A673 (cell line): Measurements from ENCODE around the gene TMEM158. TPM values are rescaled to one million over a fixed set of nuclear protein-coding genes. Genes with fewer than 3 reads are reported as not detected.
A peak's percentile ranks its signal among the peaks of the same experiment; 100 is the strongest.

Experiments used
- BruUV-seq: library from RNA; stranded (reverse); fragments of 400-500 nt; replicated peaks from 2 replicates; lab custom pipeline; 2021; lab: Mats Ljungman, UMichigan
- CTCF ChIA-PET: fragments of 300-600 bp; sonication (Branson Sonifier 250); formaldehyde crosslinking; loops from one replicate; lab custom pipeline; 2022; ENCODE audit warnings: antibody characterized with exemption; lab: Charles Lee
- POLR2A ChIA-PET: fragments of 300-600 bp; sonication (Branson Sonifier 250); formaldehyde crosslinking; loops from one replicate; lab custom pipeline; 2022; ENCODE audit warnings: antibody characterized with exemption; ENCODE audit not compliant: low non-redundant PET; lab: Charles Lee
- DNase-seq: peaks from one replicate; pipeline ENCODE4 v3.0.0-alpha.2; 2015; ENCODE audit warnings: low spot score
- H3K27ac ChIP-seq: fragments of 200-600 bp; sonication (generic); 2 replicates; pipeline ENCODE4 v1.5.1; 2016; ENCODE audit warnings: mixed run types, low read depth, mild to moderate bottlenecking, mixed read lengths, antibody characterized with exemption, low read length; ENCODE audit not compliant: poor library complexity, severe bottlenecking
- H3K27me3 ChIP-seq: fragments of 200-600 bp; sonication (generic); replicated peaks from 2 replicates; pipeline ENCODE4 v1.6.1; 2017; ENCODE audit warnings: mixed run types, low read depth, mild to moderate bottlenecking, mixed read lengths, antibody characterized with exemption, low read length; ENCODE audit not compliant: insufficient read depth, poor library complexity
- H3K36me3 ChIP-seq: fragments of 200-600 bp; sonication (generic); 2 replicates; pipeline ENCODE4 v1.6.1; 2016; ENCODE audit warnings: mixed run types, mild to moderate bottlenecking, mixed read lengths, antibody characterized with exemption, low read length; ENCODE audit not compliant: insufficient read depth, poor library complexity, severe bottlenecking
- H3K4me1 ChIP-seq: fragments of 200-600 bp; sonication (generic); 2 replicates; pipeline ENCODE4 v1.6.1; 2017; ENCODE audit warnings: mixed run types, mild to moderate bottlenecking, mixed read lengths, antibody characterized with exemption, low read length; ENCODE audit not compliant: insufficient read depth, poor library complexity, severe bottlenecking
- H3K4me3 ChIP-seq: fragments of 200-600 bp; sonication (generic); 2 replicates; pipeline ENCODE4 v1.5.1; 2016; ENCODE audit warnings: low read depth, mixed run types, mild to moderate bottlenecking, mixed read lengths, low read length; ENCODE audit not compliant: poor library complexity, severe bottlenecking
- H3K9me3 ChIP-seq: fragments of 200-600 bp; sonication (generic); 2 replicates; pipeline ENCODE4 v1.6.1; 2016; ENCODE audit warnings: mixed run types, low read depth, mild to moderate bottlenecking, mixed read lengths, antibody characterized with exemption, low read length; ENCODE audit not compliant: poor library complexity, severe bottlenecking
- CTCF ChIP-seq: fragments of 300-800, 200-600 bp; sonication (generic); conservative IDR thresholded peaks from 2 replicates; pipeline ENCODE4 v1.5.1; 2017; ENCODE audit warnings: low read depth, mild to moderate bottlenecking, antibody characterized with exemption, low read length, moderate library complexity, mixed read lengths
- EZH2 ChIP-seq: fragments of 200-600 bp; sonication (generic); IDR thresholded peaks from 2 replicates; pipeline ENCODE4 v1.6.1; 2017; ENCODE audit warnings: borderline replicate concordance, low read depth, mild to moderate bottlenecking, mixed read lengths, antibody characterized with exemption, low read length; ENCODE audit not compliant: poor library complexity, severe bottlenecking
- intact Hi-C: fragments of 100-400 bp; cut with micrococcal nuclease; formaldehyde crosslinking; loops from one replicate; pipeline ENCODE4 v1.10.0; 2022; ENCODE audit not compliant: unreplicated experiment
- total RNA-seq: library from RNA; stranded (reverse); gene quantifications from 2 replicates; pipeline ENCODE4 v1.2.3, GENCODE V29; 2021

The TMEM158 gene
- total RNA-seq, 1 experiment from 2014 or later: 6.1 TPM

- Histone ChIP-seq H3K4me1 (no peaks in the 10 kb centered on the region), H3K4me3 (no peak overlapping the region), H3K9me3 (no peaks in the 10 kb centered on the region), H3K27ac (no peak overlapping the region), H3K27me3 (no peaks in the 10 kb centered on the region), H3K36me3 (no peaks in the 10 kb centered on the region)
- CTCF ChIA-PET: no interaction called here
- TF ChIP-seq CTCF: no peak
- TF ChIP-seq EZH2: no peak
- no TSS peak for BruUV-seq
- POLR2A ChIA-PET: no interaction called here
- DNase-seq: no peak
- intact Hi-C loops: no loop called here
These were observed 22.0 kb downstream of the TMEM158 start for GRCh38 chr3:45204136-45204535.

DNA sequence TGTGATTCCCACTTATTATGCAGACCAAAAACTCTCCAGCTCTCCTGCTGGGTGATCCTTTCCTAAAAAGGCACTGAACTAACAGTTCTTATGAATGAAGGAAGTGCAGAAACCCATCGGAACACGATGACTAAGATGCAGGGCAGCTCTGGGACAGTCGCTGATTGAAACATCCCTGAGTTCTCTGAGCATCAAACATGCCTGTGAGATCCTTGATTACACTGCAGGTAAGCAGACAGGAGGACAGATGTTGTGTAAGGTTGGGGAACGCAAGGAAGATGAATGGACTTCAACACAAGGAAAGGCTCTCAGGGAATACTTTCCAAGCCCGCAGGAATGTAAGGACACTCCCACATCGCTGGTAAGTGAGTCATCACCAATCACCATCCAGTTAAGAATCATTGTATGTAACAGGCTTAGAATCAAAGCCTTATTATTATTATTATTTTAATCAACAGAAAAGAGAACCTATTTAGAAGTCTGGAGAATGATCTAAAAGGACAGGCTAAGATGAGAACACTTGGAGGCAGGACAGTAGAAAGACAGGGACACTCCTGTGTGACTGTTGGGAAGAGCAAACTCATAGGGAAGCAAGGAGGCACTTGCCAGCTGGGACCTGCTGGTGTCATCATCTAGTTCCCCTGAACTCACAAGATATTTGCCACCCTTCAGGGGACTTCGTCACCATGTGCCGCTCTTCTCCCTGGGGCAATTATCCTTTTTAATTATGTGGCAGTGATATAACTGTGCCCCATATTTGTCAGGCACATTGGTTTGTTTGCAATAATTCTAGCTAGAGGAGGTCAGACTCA, 26.0 kb downstream of the TMEM158 start:
- intact Hi-C loops: no loop called here

More for the DNA sequence above, 26.0 kb downstream of the TMEM158 start:
- ChIA-PET POLR2A (no interaction called here), CTCF (no interaction called here)
- Histone ChIP-seq H3K36me3 (no peaks in the 10 kb centered on the region), H3K27me3 (no peaks in the 10 kb centered on the region), H3K4me1 (no peaks in the 10 kb centered on the region), H3K27ac (no peak overlapping the region), H3K9me3 (no peaks in the 10 kb centered on the region), H3K4me3 (no peak overlapping the region)
- no TSS peak for BruUV-seq
- DNase-seq: peak; percentile 65
- TF ChIP-seq CTCF (no peak), EZH2 (no peak)
